ENCODE measurements around the gene CAMK2A. TPM values are rescaled to one million over a fixed set of nuclear protein-coding genes. Genes with fewer than 3 reads are reported as not detected.

The CAMK2A gene
- total and polyA plus RNA-seq, 2 of the 4 experiments (the other 2 are of a cell fraction) = 0.18 to 0.19 TPM

GRCh38 chr5:150174285-150174684 is 115.3 kb downstream of the CAMK2A start:
- H2AK9ac ChIP-seq (replicated peaks; ENCODE audit: low read depth, low read length, poor library complexity) = no peak overlapping the region
- no TSS peak for BruUV-seq (replicated peaks)
- peaks cover 10% of the 10 kb centered on the region for H3K4me1 ChIP-seq (ENCODE audit: control insufficient read depth, insufficient read depth, low read length)
- H3K27ac ChIP-seq (ENCODE audit: insufficient read depth, low read length) = no peak overlapping the region
- H4K20me1 ChIP-seq (ENCODE audit: insufficient read depth, low read length) = no peaks in the 10 kb centered on the region
- in situ Hi-C loops (cut with MboI; ENCODE audit: low sequenced_read_pairs) = loop anchor here (5.0 kb wide), 1 partner anchor 33 kb away; no protein-coding TSS in a partner anchor
- H3K79me1 ChIP-seq (ENCODE audit: low read depth in 1 of 2, low read length in 2 of 2) = no peaks in the 10 kb centered on the region
- ATAC-seq (ENCODE audit: low read depth) = no peak
- dilution Hi-C loops (cut with HindIII; ENCODE audit: low sequenced_read_pairs, unreplicated experiment) = no loop called here
- peaks cover 18% of the 10 kb centered on the region for H3K9me1 ChIP-seq (ENCODE audit: insufficient read depth, low read length)
- no peak overlapping the region for H3K4ac ChIP-seq (ENCODE audit: low read depth, low read length)
- no peak overlapping the region for H4K91ac ChIP-seq (ENCODE audit: insufficient read depth, low read depth, low read length)
- H4K5ac ChIP-seq (ENCODE audit: low read depth, low read length) = no peak overlapping the region
- no peak overlapping the region for H2AK5ac ChIP-seq (ENCODE audit: low read depth, low read length)
- H3K4me3 ChIP-seq (ENCODE audit: insufficient read depth, low read depth, low read length) = no peak overlapping the region
- H3K18ac ChIP-seq (ENCODE audit: low read depth, low read length) = no peak overlapping the region
- no peaks in the 10 kb centered on the region for H3K36me3 ChIP-seq (ENCODE audit: control insufficient read depth, insufficient read depth, low read length)
- no peak overlapping the region for H3K9ac ChIP-seq (ENCODE audit: low read depth, low read length)
- no peak overlapping the region for H2BK15ac ChIP-seq (ENCODE audit: low read depth, low read length)
- TF ChIP-seq MXI1 (IDR thresholded peaks at IDR 0.05; ENCODE audit: borderline replicate concordance, low read depth, low read length) = no peak
- TF ChIP-seq RFX5 (IDR thresholded peaks at IDR 0.05; ENCODE audit: low read depth, low read length) = no peak
- TF ChIP-seq SMC3 (IDR thresholded peaks at IDR 0.05; ENCODE audit: low read depth, low read length) = no peak
- TF ChIP-seq RCOR1 (IDR thresholded peaks at IDR 0.05; ENCODE audit: insufficient replicate concordance, low read length) = no peak
- no peak for TF ChIP-seq CEBPB (IDR thresholded peaks at IDR 0.05; ENCODE audit: low read depth, low read length)
- no peak for TF ChIP-seq CTCF (conservative IDR thresholded peaks at IDR 0.05; ENCODE audit: low read depth, low read length)
- no peak for TF ChIP-seq BHLHE40 (IDR thresholded peaks at IDR 0.05; ENCODE audit: low read depth, low read length)
- no peak for TF ChIP-seq POLR2A (IDR thresholded peaks at IDR 0.05; ENCODE audit: low read depth, low read length)
- TF ChIP-seq MAFK (IDR thresholded peaks at IDR 0.05; ENCODE audit: low read depth, low read length) = no peak
- TF ChIP-seq FOS (IDR thresholded peaks at IDR 0.05; ENCODE audit: low read depth, low read length) = no peak
- no peak for TF ChIP-seq USF2 (IDR thresholded peaks at IDR 0.05; ENCODE audit: low read depth, low read length)
- no peak for TF ChIP-seq NFE2L2 (IDR thresholded peaks at IDR 0.05; ENCODE audit: low read depth, low read length)
- TF ChIP-seq CHD1 (IDR thresholded peaks at IDR 0.05; ENCODE audit: low read depth, low read length) = no peak
- no peak for TF ChIP-seq MAZ (IDR thresholded peaks at IDR 0.05; ENCODE audit: borderline replicate concordance, low read depth, low read length)
- no peak for TF ChIP-seq ELK1 (IDR thresholded peaks at IDR 0.05; ENCODE audit: borderline replicate concordance, low read depth, low read length)
- TF ChIP-seq RAD21 (IDR thresholded peaks at IDR 0.05; ENCODE audit: low read length) = no peak
- H3K14ac ChIP-seq (replicated peaks; ENCODE audit: low read depth, low read length) = no peak overlapping the region
- no peak overlapping the region for H2AFZ ChIP-seq (replicated peaks; ENCODE audit: low read length, poor library complexity)
- H3K23ac ChIP-seq (ENCODE audit: low read depth, low read length) = no peak overlapping the region
- CTCF ChIA-PET = interaction anchor here (1.0 kb wide), 2 partner anchors 9 to 41 kb away, joined by 3 read pairs; no protein-coding TSS in a partner anchor
- H3K56ac ChIP-seq (ENCODE audit: extremely low read depth, insufficient read depth, low read length) = no peak overlapping the region
- H2BK120ac ChIP-seq (ENCODE audit: low read depth, low read length) = no peak overlapping the region
- no peak overlapping the region for H2BK5ac ChIP-seq (ENCODE audit: low read depth, low read length, poor library complexity, severe bottlenecking)
- H2BK20ac ChIP-seq (ENCODE audit: low read depth, low read length) = no peak overlapping the region
- no peak overlapping the region for H4K8ac ChIP-seq (ENCODE audit: low read depth in 2 of 2, low read length in 2 of 2)
- peaks cover 21% of the 10 kb centered on the region for H3K27me3 ChIP-seq (ENCODE audit: control insufficient read depth, insufficient read depth, low read length)
- DNase-seq = no peak
- no peaks in the 10 kb centered on the region for H3K9me3 ChIP-seq (ENCODE audit: control insufficient read depth, insufficient read depth, low read length)
- no peak overlapping the region for H3K4me2 ChIP-seq (ENCODE audit: low read depth, low read length)
- POLR2A ChIA-PET (ENCODE audit: unreplicated experiment) = no interaction called here
- intact Hi-C loops (cut with micrococcal nuclease) = no loop called here
- WGBS, 2 experiments (ENCODE audit: extremely low coverage in 2 of 2, insufficient read length in 1 of 2) = 56% methylated on average over 2 of the region's 6 CpGs; no CpG with 5 or more reads in 1 of the 2 experiments

All from IMR-90 (cell line).